ENCODE data around the gene POLR3E. TPM values are rescaled to one million over a fixed set of nuclear protein-coding genes. Genes with fewer than 3 reads are reported as not detected.

Gene POLR3E
- total RNA-seq, 3 donors from 2014 or later, result 59.0 to 72.4 (median 64.0) TPM

- no peak for TF ChIP-seq POLR2A (IDR thresholded peaks at IDR 0.05)
- no peak for TF ChIP-seq POLR2AphosphoS5 (IDR thresholded peaks at IDR 0.05)
- TF ChIP-seq, protein P1, sequence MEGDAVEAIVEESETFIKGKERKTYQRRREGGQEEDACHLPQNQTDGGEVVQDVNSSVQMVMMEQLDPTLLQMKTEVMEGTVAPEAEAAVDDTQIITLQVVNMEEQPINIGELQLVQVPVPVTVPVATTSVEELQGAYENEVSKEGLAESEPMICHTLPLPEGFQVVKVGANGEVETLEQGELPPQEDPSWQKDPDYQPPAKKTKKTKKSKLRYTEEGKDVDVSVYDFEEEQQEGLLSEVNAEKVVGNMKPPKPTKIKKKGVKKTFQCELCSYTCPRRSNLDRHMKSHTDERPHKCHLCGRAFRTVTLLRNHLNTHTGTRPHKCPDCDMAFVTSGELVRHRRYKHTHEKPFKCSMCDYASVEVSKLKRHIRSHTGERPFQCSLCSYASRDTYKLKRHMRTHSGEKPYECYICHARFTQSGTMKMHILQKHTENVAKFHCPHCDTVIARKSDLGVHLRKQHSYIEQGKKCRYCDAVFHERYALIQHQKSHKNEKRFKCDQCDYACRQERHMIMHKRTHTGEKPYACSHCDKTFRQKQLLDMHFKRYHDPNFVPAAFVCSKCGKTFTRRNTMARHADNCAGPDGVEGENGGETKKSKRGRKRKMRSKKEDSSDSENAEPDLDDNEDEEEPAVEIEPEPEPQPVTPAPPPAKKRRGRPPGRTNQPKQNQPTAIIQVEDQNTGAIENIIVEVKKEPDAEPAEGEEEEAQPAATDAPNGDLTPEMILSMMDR (IDR thresholded peaks at IDR 0.05), result no peak
- Histone ChIP-seq H3K27ac (no peak overlapping the region), H3K4me3 (no peak overlapping the region), H3K9me3 (no peaks in the 10 kb centered on the region), H3K27me3 (no peaks in the 10 kb centered on the region), H3K4me1 (no peaks in the 10 kb centered on the region), H3K36me3 (peaks cover 23% of the 10 kb centered on the region)
- no peak for DNase-seq (ENCODE audit: low spot score in 2 of 2)
- intact Hi-C loops (cut with DNase I; ENCODE audit: low total_unique reads), result no loop called here
Measured at GRCh38 chr16:22257440-22257839, 39.8 kb upstream of the POLR3E start.

DNA sequence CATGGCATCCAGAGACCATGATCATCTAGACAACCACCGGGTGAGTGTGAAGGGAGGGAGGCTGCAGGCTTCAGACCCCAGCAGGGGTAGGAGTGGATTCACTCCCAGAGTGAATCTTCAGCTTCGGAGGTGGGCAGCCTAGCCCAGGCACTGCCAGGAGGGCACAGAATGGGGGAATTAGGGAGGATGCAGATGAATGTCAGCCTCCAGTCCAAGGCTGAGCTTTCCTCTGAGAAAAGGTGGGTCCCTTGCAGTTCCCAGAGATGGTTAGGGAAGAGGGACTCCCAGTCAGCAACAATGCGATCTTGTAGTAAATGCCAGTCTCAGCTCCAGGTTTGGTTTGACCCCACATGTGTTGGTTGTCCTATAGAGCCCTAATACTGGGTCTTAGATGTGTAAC lies 36.7 kb upstream of the POLR3E start:
- Histone ChIP-seq H3K9me3 (no peaks in the 10 kb centered on the region), H3K27ac (no peak overlapping the region), H3K27me3 (no peaks in the 10 kb centered on the region), H3K36me3 (peaks cover 15% of the 10 kb centered on the region), H3K4me3 (no peak overlapping the region), H3K4me1 (no peaks in the 10 kb centered on the region)
- TF ChIP-seq, protein P1 (IDR thresholded peaks at IDR 0.05), result no peak
- TF ChIP-seq POLR2A (IDR thresholded peaks at IDR 0.05) (no peak), POLR2AphosphoS5 (IDR thresholded peaks at IDR 0.05) (no peak)
- DNase-seq (ENCODE audit: low spot score in 2 of 2), result no peak
- intact Hi-C loops (cut with DNase I; ENCODE audit: low total_unique reads), result no loop called here

DNA sequence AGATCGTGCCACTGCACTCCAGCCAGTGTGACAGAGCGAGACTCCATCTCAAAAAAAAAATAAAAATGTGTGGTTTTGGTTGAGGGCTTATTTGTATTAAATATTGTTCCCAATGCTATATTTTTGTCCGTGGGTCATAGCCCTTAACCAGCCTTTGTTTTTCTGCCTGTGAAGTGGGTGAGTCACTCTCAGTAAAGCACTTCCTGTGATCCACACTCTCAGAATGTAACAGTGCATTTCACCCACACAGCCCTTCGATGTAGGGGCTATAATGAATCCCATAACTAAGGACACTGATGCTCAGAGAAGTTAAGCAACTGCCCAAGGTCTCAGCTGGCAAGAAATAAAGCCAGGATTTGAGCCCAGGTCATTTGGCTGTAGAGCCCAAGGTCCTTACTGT lies 34.7 kb upstream of the POLR3E start:
- TF ChIP-seq POLR2AphosphoS5 (IDR thresholded peaks at IDR 0.05) (no peak), POLR2A (IDR thresholded peaks at IDR 0.05) (no peak)
- TF ChIP-seq, protein P1 (IDR thresholded peaks at IDR 0.05), result no peak
- peaks cover 16% of the 10 kb centered on the region for H3K36me3 ChIP-seq
- H3K9me3 ChIP-seq, result no peaks in the 10 kb centered on the region
- no peak overlapping the region for H3K4me3 ChIP-seq
- DNase-seq (ENCODE audit: low spot score in 2 of 2), result no peak
- intact Hi-C loops (cut with DNase I; ENCODE audit: low total_unique reads), result no loop called here
- no peak overlapping the region for H3K27ac ChIP-seq
- no peaks in the 10 kb centered on the region for H3K4me1 ChIP-seq
- no peaks in the 10 kb centered on the region for H3K27me3 ChIP-seq

DNA sequence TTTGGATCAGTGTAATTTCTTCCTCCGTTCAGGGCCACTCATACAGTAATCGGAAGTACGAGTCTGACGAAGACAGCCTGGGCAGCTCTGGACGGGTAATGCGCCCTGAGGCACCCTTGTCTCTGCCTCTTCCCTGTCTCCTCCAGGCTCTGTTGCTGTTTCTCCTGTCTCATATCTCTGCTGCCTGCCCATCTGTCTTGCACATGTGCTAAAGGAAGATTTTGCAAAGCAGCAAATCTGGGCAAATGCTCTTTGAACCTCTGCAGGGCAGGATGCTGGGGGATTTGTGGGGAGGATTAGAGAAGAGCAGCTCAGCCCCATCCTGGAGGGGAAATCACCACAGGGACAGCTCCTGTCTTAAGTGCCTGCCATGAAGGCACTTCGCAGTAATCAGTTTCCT lies 32.4 kb upstream of the POLR3E start:
- TF ChIP-seq POLR2AphosphoS5 (IDR thresholded peaks at IDR 0.05) (no peak), POLR2A (IDR thresholded peaks at IDR 0.05) (no peak)
- TF ChIP-seq, protein P1 (IDR thresholded peaks at IDR 0.05), result no peak
- no peaks in the 10 kb centered on the region for H3K4me1 ChIP-seq
- H3K27ac ChIP-seq, result no peak overlapping the region
- peaks cover 7% of the 10 kb centered on the region for H3K36me3 ChIP-seq
- H3K27me3 ChIP-seq, result no peaks in the 10 kb centered on the region
- H3K9me3 ChIP-seq, result no peaks in the 10 kb centered on the region
- DNase-seq (ENCODE audit: low spot score in 2 of 2), result no peak
- no peak overlapping the region for H3K4me3 ChIP-seq
- intact Hi-C loops (cut with DNase I; ENCODE audit: low total_unique reads), result no loop called here

GRCh38 chr16:22265351-22265750 lies 31.9 kb upstream of the POLR3E start:
- Histone ChIP-seq H3K9me3 (no peaks in the 10 kb centered on the region), H3K4me1 (no peaks in the 10 kb centered on the region), H3K4me3 (no peak overlapping the region), H3K36me3 (peaks cover 7% of the 10 kb centered on the region), H3K27me3 (no peaks in the 10 kb centered on the region), H3K27ac (no peak overlapping the region)
- intact Hi-C loops (cut with DNase I; ENCODE audit: low total_unique reads), result no loop called here
- TF ChIP-seq POLR2A (IDR thresholded peaks at IDR 0.05) (no peak), POLR2AphosphoS5 (IDR thresholded peaks at IDR 0.05) (no peak)
- TF ChIP-seq, protein P1 (IDR thresholded peaks at IDR 0.05), result no peak
- DNase-seq (ENCODE audit: low spot score in 2 of 2), result no peak

Measured in breast epithelium (tissue), 4 donors.